HepG2 (cell line): ENCODE data around the gene NXPH4. TPM values are rescaled to one million over a fixed set of nuclear protein-coding genes. Genes with fewer than 3 reads are reported as not detected.
A peak's percentile ranks its signal among the peaks of the same experiment; 100 is the strongest.

ENCODE experiments used
- ARNT2 ChIP-seq: sonication (generic); formaldehyde crosslinking; IDR thresholded peaks from 2 replicates; pipeline ENCODE4 v1.8.0; 2022; ENCODE audit warnings: mild to moderate bottlenecking, low read depth, missing genetic modification reagents, moderate library complexity
- ATF7 ChIP-seq, 2 experiments: fragments of 450-650 bp in 1 of 2; sonication (generic) in 1 of 2; formaldehyde crosslinking in 1 of 2; IDR thresholded peaks; 2 replicates each; pipeline versions ENCODE4 v1.4.0 to v1.6.1; 2016 to 2020; ENCODE audit warnings: antibody characterized with exemption in 1 of 2, mild to moderate bottlenecking in 1 of 2, missing genetic modification reagents in 1 of 2
- CENPX ChIP-seq: sonication (generic); formaldehyde crosslinking; IDR thresholded peaks from 2 replicates; pipeline ENCODE4 v1.9.0; 2021; ENCODE audit warnings: mild to moderate bottlenecking, missing genetic modification reagents, moderate library complexity
- CHCHD3 ChIP-seq: sonication (generic); formaldehyde crosslinking; IDR thresholded peaks from 2 replicates; pipeline ENCODE4 v1.8.0; 2022; ENCODE audit warnings: mild to moderate bottlenecking, missing genetic modification reagents, moderate library complexity
- ESRRA ChIP-seq: sonication (generic); formaldehyde crosslinking; IDR thresholded peaks from 2 replicates; pipeline ENCODE4 v1.5.1; 2020; ENCODE audit warnings: mild to moderate bottlenecking, low read depth, missing genetic modification reagents
- ETV6 ChIP-seq: sonication (generic); formaldehyde crosslinking; conservative IDR thresholded peaks from 2 replicates; pipeline ENCODE4 v1.4.0; 2020; ENCODE audit warnings: missing genetic modification reagents
- HNF4A ChIP-seq: sonication (generic); formaldehyde crosslinking; IDR thresholded peaks from 2 replicates; pipeline ENCODE4 v1.4.0; 2020; ENCODE audit warnings: missing genetic modification reagents
- HOXA3 ChIP-seq: sonication (generic); formaldehyde crosslinking; IDR thresholded peaks from 2 replicates; pipeline ENCODE4 v1.5.0; 2020; ENCODE audit warnings: missing genetic modification reagents
- HOXD1 ChIP-seq: sonication (generic); formaldehyde crosslinking; IDR thresholded peaks from 2 replicates; pipeline ENCODE4 v1.5.0; 2020; ENCODE audit warnings: missing genetic modification reagents
- JUND ChIP-seq: sonication (generic); formaldehyde crosslinking; IDR thresholded peaks from 2 replicates; pipeline ENCODE4 v1.8.0; 2022; ENCODE audit warnings: mild to moderate bottlenecking, missing genetic modification reagents
- KLF12 ChIP-seq: sonication (generic); formaldehyde crosslinking; IDR thresholded peaks from 2 replicates; pipeline ENCODE4 v1.4.0; 2020; ENCODE audit warnings: missing genetic modification reagents, borderline replicate concordance
- MEIS1 ChIP-seq: sonication (generic); formaldehyde crosslinking; IDR thresholded peaks from 2 replicates; pipeline ENCODE4 v1.9.0; 2021; ENCODE audit warnings: mild to moderate bottlenecking, missing genetic modification reagents, moderate library complexity, borderline replicate concordance
- POLR2A ChIP-seq, 2 experiments: IDR thresholded peaks; 2 replicates each; pipeline ENCODE4 v1.6.1; 2011; ENCODE audit warnings: low read depth in 2 of 2, low read length in 2 of 2, mild to moderate bottlenecking in 1 of 2, moderate library complexity in 1 of 2; ENCODE audit not compliant: insufficient read depth in 1 of 2
- SMAD1 ChIP-seq: sonication (generic); formaldehyde crosslinking; IDR thresholded peaks from 2 replicates; pipeline ENCODE4 v1.4.0; 2020; ENCODE audit warnings: missing genetic modification reagents, low read depth, mild to moderate bottlenecking, borderline replicate concordance
- TCF7L2 ChIP-seq: IDR thresholded peaks from 2 replicates; pipeline ENCODE4 v1.6.1; 2011; ENCODE audit warnings: mild to moderate bottlenecking, low read depth, low read length, moderate library complexity
- ZFP36 ChIP-seq: fragments of 150-350 bp; IDR thresholded peaks from 2 replicates; pipeline ENCODE4 v1.6.1; 2018; ENCODE audit warnings: borderline replicate concordance, low read length, low read depth; ENCODE audit not compliant: partially characterized antibody
- ZFP36L2 ChIP-seq: sonication (generic); formaldehyde crosslinking; IDR thresholded peaks from 2 replicates; pipeline ENCODE4 v1.4.0; 2020; ENCODE audit warnings: missing genetic modification reagents
- ZFP90 ChIP-seq: sonication (generic); formaldehyde crosslinking; IDR thresholded peaks from 2 replicates; pipeline ENCODE4 v1.8.0; 2022; ENCODE audit warnings: missing genetic modification reagents, mild to moderate bottlenecking, inconsistent platforms, borderline replicate concordance
- ZFP91 ChIP-seq: sonication (generic); formaldehyde crosslinking; IDR thresholded peaks from 2 replicates; pipeline ENCODE4 v1.9.0; 2022; ENCODE audit warnings: missing genetic modification reagents, mild to moderate bottlenecking, borderline replicate concordance
- ZKSCAN5 ChIP-seq: sonication (generic); formaldehyde crosslinking; IDR thresholded peaks from 2 replicates; pipeline ENCODE4 v1.5.1; 2020; ENCODE audit warnings: mild to moderate bottlenecking, missing genetic modification reagents
- ZNF10 ChIP-seq: sonication (generic); formaldehyde crosslinking; IDR thresholded peaks from 2 replicates; pipeline ENCODE4 v1.4.0; 2020; ENCODE audit warnings: mild to moderate bottlenecking, low read depth, missing genetic modification reagents, borderline replicate concordance
- ZNF207 ChIP-seq: fragments of 450-650 bp; IDR thresholded peaks from 2 replicates; pipeline ENCODE4 v1.6.1; 2016; ENCODE audit warnings: antibody characterized with exemption, borderline replicate concordance
- ZNF710 ChIP-seq: sonication (generic); formaldehyde crosslinking; IDR thresholded peaks from 2 replicates; pipeline ENCODE4 v1.5.0; 2020; ENCODE audit warnings: mild to moderate bottlenecking, missing genetic modification reagents, borderline replicate concordance
- ZNF800 ChIP-seq: sonication (generic); formaldehyde crosslinking; IDR thresholded peaks from 2 replicates; pipeline ENCODE4 v1.4.0; 2020; ENCODE audit warnings: missing genetic modification reagents
- polyA plus RNA-seq, 8 experiments: library from polyadenylated mRNA; depleted of rRNA in 3 of 8; stranded (reverse) in 7 of 8; unstranded in 1 of 8; fragments of >200 nt; fragmentation: Illumina TruSeq in 4 of 8; extraction: Trizol in 4 of 8; gene quantifications; 2 replicates each; pipeline versions ENCODE4 v1.2.1 to v1.2.3, GENCODE V29; 2011 to 2016; ENCODE audit warnings: low read depth in 4 of 8, missing spikeins in 1 of 8, mixed read lengths in 1 of 8; ENCODE audit not compliant: insufficient read depth in 1 of 8
- total RNA-seq, 5 experiments: library from RNA; depleted of rRNA; stranded (reverse); fragments of >200 nt; fragmentation: Illumina TruSeq; extraction: Trizol; gene quantifications; 2 replicates each; pipeline ENCODE4 v1.2.3, GENCODE V29; 2016; ENCODE audit warnings: low read depth in 1 of 5

Gene NXPH4
- total and polyA plus RNA-seq, 2 of the 13 experiments (the other 11 are each of a cell fraction or from before 2014, with no cell fraction given), result 0.13 TPM; not detected in 1

- TF ChIP-seq ZFP91 (CRISPR knock-in tag) (peak; percentile 58; the same call in 1 of the 2 replicates), ETV6 (CRISPR knock-in tag) (no peak), CHCHD3 (no peak), ESRRA (CRISPR knock-in tag) (no peak), JUND (CRISPR knock-in tag) (no peak), SMAD1 (CRISPR knock-in tag) (no peak), HOXD1 (CRISPR knock-in tag) (no peak), TCF7L2 (no peak), ZKSCAN5 (CRISPR knock-in tag) (no peak), ZFP36L2 (CRISPR knock-in tag) (no peak), MEIS1 (CRISPR knock-in tag) (no peak), ZNF800 (CRISPR knock-in tag) (0 out of 2 replicates have a peak, but pooled peaks have one; percentile 76), KLF12 (CRISPR knock-in tag) (0 out of 2 replicates have a peak, but pooled peaks have one; percentile 44), ARNT2 (CRISPR knock-in tag) (no peak), ATF7 (IDR thresholded peaks at IDR 0.05) (no peak), ATF7 (CRISPR knock-in tag; IDR thresholded peaks at IDR 0.05) (no peak), ZNF10 (no peak), HOXA3 (CRISPR knock-in tag) (peak; percentile 68), HNF4A (CRISPR knock-in tag) (no peak), ZFP90 (CRISPR knock-in tag) (no peak), ZFP36 (no peak), POLR2A (IDR thresholded peaks at IDR 0.05; ENCODE audit: insufficient read depth in 1 of 2, low read depth in 2 of 2, low read length in 2 of 2) (no peak), ZNF710 (no peak), ZNF207 (no peak), CENPX (no peak)
Measured at GRCh38 chr12:57224973-57225679, 8.5 kb downstream of the NXPH4 start (continued).
